NCI-H2107 (cell line): ENCODE data around the gene NEUROD4.

Source experiments
- DNase-seq: peaks from one replicate; lab custom pipeline; 2025; lab: John Stamatoyannopoulos, UW

NEUROD4 gene

GRCh38 chr12:55061024-55061423, 41.2 kb downstream of the NEUROD4 start:
- DNase-seq, result no peak

- DNase-seq, result no peak
Measured at GRCh38 chr12:55063291-55063690, 43.5 kb downstream of the NEUROD4 start.

- no peak for DNase-seq
Measured at GRCh38 chr12:55065535-55065934, 45.8 kb downstream of the NEUROD4 start.

- no peak for DNase-seq
Measured at GRCh38 chr12:55067701-55068100, 47.9 kb downstream of the NEUROD4 start.

- peak; percentile 64 for DNase-seq
Measured at GRCh38 chr12:55068416-55069010, 48.7 kb downstream of the NEUROD4 start.

GRCh38 chr12:55072083-55072482, 52.3 kb downstream of the NEUROD4 start:
- DNase-seq, result peak; percentile 15

- peak; percentile 46 for DNase-seq
Measured at GRCh38 chr12:55073043-55074022, 53.6 kb downstream of the NEUROD4 start.

GRCh38 chr12:55074806-55075205, 55.0 kb downstream of the NEUROD4 start:
- no peak for DNase-seq
